Parathyroid adenoma (tissue), 2 donors: ENCODE results near the gene CASP4.

Experiments used
- H2AFZ ChIP-seq: fragments of 300-600 bp; sonication (generic); one replicate; pipeline ENCODE4 v1.7.0; 2017; ENCODE audit warnings: antibody characterized with exemption, mild to moderate bottlenecking
- H3K27ac ChIP-seq: fragments of 300-600 bp; sonication (generic); one replicate; pipeline ENCODE4 v1.7.0; 2017
- H3K27me3 ChIP-seq: fragments of 300-600 bp; sonication (generic); one replicate; pipeline ENCODE4 v1.7.0; 2017; ENCODE audit warnings: low read length; ENCODE audit not compliant: control insufficient read depth, insufficient read depth
- H3K36me3 ChIP-seq: fragments of 300-600 bp; sonication (generic); one replicate; pipeline ENCODE4 v1.7.0; 2017; ENCODE audit warnings: low read length; ENCODE audit not compliant: control insufficient read depth, insufficient read depth
- H3K4me1 ChIP-seq: fragments of 300-600 bp; sonication (generic); one replicate; pipeline ENCODE4 v1.7.0; 2017; ENCODE audit warnings: control low read depth
- H3K4me2 ChIP-seq: fragments of 300-600 bp; sonication (generic); one replicate; pipeline ENCODE4 v1.7.0; 2017; ENCODE audit warnings: low read length
- H3K4me3 ChIP-seq: fragments of 300-600 bp; sonication (generic); one replicate; pipeline ENCODE4 v1.7.0; 2017; ENCODE audit warnings: low read depth, low read length
- H3K79me2 ChIP-seq: fragments of 300-600 bp; sonication (generic); one replicate; pipeline ENCODE4 v1.7.0; 2017; ENCODE audit warnings: control low read depth
- H3K9ac ChIP-seq: fragments of 300-600 bp; sonication (generic); one replicate; pipeline ENCODE4 v1.7.0; 2017; ENCODE audit warnings: mild to moderate bottlenecking
- H3K9me3 ChIP-seq: fragments of 300-600 bp; sonication (generic); one replicate; pipeline ENCODE4 v1.7.0; 2017; ENCODE audit warnings: low read length; ENCODE audit not compliant: control insufficient read depth
- TF ChIP-seq, protein P1 (sequence below): fragments of 300-600 bp; sonication (generic); IDR thresholded peaks from one replicate; pipeline ENCODE4 v1.7.0; 2017; ENCODE audit warnings: antibody characterized with exemption, mild to moderate bottlenecking
- donor health status: primary hyperparathyroidism.

The CASP4 gene

DNA sequence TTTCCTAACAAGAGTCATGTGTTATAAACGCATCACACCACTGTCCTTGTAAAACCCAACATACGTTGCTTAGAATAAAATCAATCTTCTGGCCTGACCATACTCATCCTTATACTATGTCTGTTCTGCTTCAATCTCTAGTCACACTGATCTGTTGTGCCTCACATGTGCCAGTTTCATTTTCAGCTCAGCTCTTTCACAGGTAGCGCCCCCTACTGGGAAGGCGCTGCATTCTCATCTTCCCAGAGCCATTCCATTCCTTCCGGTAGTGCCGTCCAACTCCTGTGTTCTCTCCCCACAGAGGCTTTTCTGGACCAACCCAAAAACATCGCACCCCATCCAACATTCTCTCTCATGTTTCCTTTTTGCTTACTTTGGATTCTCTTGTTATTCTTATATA is 32.4 kb upstream of the CASP4 start:
- H3K36me3 ChIP-seq, result no peaks in the 10 kb centered on the region
- H3K27me3 ChIP-seq, result no peaks in the 10 kb centered on the region
- H3K9ac ChIP-seq, result no peak overlapping the region
- H3K27ac ChIP-seq, result no peak overlapping the region
- TF ChIP-seq, protein P1, sequence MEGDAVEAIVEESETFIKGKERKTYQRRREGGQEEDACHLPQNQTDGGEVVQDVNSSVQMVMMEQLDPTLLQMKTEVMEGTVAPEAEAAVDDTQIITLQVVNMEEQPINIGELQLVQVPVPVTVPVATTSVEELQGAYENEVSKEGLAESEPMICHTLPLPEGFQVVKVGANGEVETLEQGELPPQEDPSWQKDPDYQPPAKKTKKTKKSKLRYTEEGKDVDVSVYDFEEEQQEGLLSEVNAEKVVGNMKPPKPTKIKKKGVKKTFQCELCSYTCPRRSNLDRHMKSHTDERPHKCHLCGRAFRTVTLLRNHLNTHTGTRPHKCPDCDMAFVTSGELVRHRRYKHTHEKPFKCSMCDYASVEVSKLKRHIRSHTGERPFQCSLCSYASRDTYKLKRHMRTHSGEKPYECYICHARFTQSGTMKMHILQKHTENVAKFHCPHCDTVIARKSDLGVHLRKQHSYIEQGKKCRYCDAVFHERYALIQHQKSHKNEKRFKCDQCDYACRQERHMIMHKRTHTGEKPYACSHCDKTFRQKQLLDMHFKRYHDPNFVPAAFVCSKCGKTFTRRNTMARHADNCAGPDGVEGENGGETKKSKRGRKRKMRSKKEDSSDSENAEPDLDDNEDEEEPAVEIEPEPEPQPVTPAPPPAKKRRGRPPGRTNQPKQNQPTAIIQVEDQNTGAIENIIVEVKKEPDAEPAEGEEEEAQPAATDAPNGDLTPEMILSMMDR, result no peak
- no peaks in the 10 kb centered on the region for H3K79me2 ChIP-seq
- H3K4me1 ChIP-seq, result no peaks in the 10 kb centered on the region
- no peak overlapping the region for H2AFZ ChIP-seq
- no peaks in the 10 kb centered on the region for H3K9me3 ChIP-seq
- H3K4me2 ChIP-seq, result no peak overlapping the region
- H3K4me3 ChIP-seq, result no peak overlapping the region

DNA sequence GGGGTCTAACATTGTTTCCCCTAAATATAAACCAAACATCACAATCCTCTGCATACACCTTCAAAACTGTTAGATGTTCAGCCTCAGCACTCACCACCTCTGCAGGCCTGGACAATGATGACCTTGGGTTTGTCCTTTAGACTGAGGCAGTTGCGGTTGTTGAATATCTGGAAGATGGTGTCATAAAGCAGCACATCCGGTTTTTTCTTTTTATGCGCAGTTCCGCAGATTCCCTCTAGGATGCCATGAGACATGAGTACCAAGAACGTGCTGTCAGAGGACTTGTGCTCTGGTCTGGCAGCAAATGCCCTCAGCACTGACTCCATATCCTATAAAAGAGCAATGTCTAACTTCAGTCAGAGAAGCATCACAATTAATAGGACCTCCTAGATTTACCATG is 31.8 kb upstream of the CASP4 start:
- TF ChIP-seq, protein P1, result no peak
- no peak overlapping the region for H3K4me3 ChIP-seq

DNA sequence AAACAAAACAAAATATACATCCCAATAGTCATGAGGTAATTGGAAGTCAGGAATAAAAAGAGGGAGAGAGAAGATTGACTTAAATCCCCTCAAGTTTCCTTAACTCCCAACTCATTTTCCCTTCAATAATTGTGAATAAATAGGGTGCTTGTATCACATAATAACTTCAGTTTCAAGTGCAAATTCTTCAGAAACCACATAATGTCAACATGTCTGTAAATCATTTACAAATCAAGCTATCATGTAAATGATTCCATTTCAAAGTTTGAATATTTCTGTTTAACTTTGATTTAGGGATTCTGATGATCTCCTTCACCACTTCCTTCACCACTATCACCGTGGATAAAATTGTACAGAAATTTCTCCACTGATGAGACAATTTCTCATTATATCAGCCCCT is 31.3 kb upstream of the CASP4 start:
- TF ChIP-seq, protein P1, result no peak
- no peak overlapping the region for H3K4me3 ChIP-seq

More for the DNA sequence above, 31.8 kb upstream of the CASP4 start:
- no peak overlapping the region for H3K4me2 ChIP-seq
- no peaks in the 10 kb centered on the region for H3K79me2 ChIP-seq
- H3K4me1 ChIP-seq, result no peaks in the 10 kb centered on the region
- no peaks in the 10 kb centered on the region for H3K9me3 ChIP-seq
- no peaks in the 10 kb centered on the region for H3K36me3 ChIP-seq
- H3K27me3 ChIP-seq, result no peaks in the 10 kb centered on the region
- no peak overlapping the region for H2AFZ ChIP-seq
- H3K27ac ChIP-seq, result no peak overlapping the region
- no peak overlapping the region for H3K9ac ChIP-seq

DNA sequence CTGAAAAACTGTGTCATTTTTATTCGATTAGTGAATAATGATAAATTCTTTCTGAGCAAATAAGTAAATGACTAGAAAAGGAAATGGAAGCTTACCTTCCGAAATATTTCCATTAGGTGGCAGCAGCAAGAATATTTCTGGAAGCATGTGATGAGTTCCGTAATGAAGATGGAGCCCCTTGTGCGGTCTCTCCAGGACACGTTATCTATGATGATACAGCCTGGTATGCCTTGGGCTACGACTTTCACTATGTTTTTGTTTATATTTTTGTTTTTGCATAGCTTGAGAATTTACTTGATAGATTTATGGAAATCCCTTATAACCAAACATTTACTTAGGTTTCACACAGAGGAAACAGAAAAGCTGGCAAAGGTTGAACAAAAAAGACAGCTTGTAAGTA is 28.9 kb upstream of the CASP4 start:
- H3K27me3 ChIP-seq, result no peaks in the 10 kb centered on the region
- H2AFZ ChIP-seq, result no peak overlapping the region
- no peak overlapping the region for H3K4me3 ChIP-seq
- H3K9ac ChIP-seq, result no peak overlapping the region
- H3K9me3 ChIP-seq, result no peaks in the 10 kb centered on the region
- no peak overlapping the region for H3K4me2 ChIP-seq
- no peaks in the 10 kb centered on the region for H3K4me1 ChIP-seq
- TF ChIP-seq, protein P1, result no peak
- no peaks in the 10 kb centered on the region for H3K36me3 ChIP-seq
- H3K27ac ChIP-seq, result no peak overlapping the region
- no peaks in the 10 kb centered on the region for H3K79me2 ChIP-seq

More for the DNA sequence above, 31.3 kb upstream of the CASP4 start:
- no peaks in the 10 kb centered on the region for H3K4me1 ChIP-seq
- H3K9me3 ChIP-seq, result no peaks in the 10 kb centered on the region
- H3K9ac ChIP-seq, result no peak overlapping the region
- no peak overlapping the region for H3K4me2 ChIP-seq
- no peaks in the 10 kb centered on the region for H3K79me2 ChIP-seq
- no peaks in the 10 kb centered on the region for H3K36me3 ChIP-seq
- no peak overlapping the region for H2AFZ ChIP-seq
- no peaks in the 10 kb centered on the region for H3K27me3 ChIP-seq
- no peak overlapping the region for H3K27ac ChIP-seq

DNA sequence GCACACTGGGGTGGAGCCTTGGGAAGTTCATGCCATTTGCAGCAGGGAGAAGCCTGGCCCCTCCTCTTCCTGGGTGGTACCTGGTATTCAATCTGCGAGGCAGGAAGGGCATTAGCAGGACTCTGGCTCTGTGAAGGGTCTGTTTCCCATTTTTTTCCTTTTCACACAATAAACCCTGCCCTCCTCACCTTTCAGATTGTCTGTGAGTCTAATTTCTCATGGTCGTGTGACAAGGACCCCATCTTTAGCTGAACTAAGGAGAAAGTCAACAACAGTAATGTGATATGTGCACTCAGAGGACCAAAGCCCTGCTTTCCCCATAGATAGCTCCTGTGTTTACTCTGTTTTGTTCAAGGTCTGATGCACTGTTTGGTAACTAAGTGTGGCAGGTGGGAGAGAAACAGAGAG is 26.6 kb upstream of the CASP4 start:
- Histone ChIP-seq H3K4me2 (no peak overlapping the region), H2AFZ (no peak overlapping the region), H3K4me3 (no peak overlapping the region), H3K27ac (no peak overlapping the region), H3K9ac (no peak overlapping the region), H3K27me3 (no peaks in the 10 kb centered on the region), H3K36me3 (no peaks in the 10 kb centered on the region), H3K9me3 (no peaks in the 10 kb centered on the region), H3K79me2 (no peaks in the 10 kb centered on the region), H3K4me1 (no peaks in the 10 kb centered on the region)
- TF ChIP-seq, protein P1, result no peak
